Activated CD4-positive, alpha-beta T cell treated with anti-CD3 and anti-CD28 coated beads, Interleukin-2, amount 50 U/mL, for 24 hours (primary cell): ENCODE results near the gene ZFAND3.
"Not testable (repeated sequence)": the region's sequence is repeated elsewhere in the genome, so short reads cannot be mapped to it uniquely, and the experiment has no call there.

ENCODE experiments used
- DNase-seq, 2 donors: peaks; one replicate each; pipeline ENCODE4 v3.0.0-alpha.2; 2020; ENCODE audit warnings: low read depth in 1 of 2, low spot score in 1 of 2

Gene ZFAND3

GRCh38 chr6:38040254-38040653 is 220.7 kb downstream of the ZFAND3 start:
- no peak for DNase-seq

DNA sequence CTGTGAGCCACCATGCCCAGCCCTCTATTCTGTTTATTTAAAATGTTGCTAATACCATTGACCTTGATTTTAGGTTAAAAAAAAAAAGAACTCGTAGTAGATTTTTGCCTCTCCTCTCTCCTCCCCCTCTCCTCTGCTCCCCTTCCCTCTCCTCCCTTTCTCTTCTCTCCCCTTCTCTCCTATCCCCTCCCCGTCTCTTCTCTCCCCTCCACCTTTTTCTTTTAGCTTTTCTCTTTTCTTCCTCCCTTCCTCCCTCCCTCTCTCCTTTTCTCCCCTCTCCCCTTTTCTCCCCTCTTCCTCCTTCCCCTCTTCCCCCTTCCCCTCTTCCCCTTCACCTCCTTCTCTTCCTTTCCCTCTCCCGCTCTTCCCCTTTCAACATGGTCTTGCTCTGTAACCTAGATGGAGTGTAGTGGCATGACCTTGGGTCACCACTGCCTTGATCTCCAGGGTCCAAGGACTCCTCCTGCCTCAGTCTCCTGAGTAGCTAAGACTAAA is 223.8 kb downstream of the ZFAND3 start:
- DNase-seq = no peak

DNA sequence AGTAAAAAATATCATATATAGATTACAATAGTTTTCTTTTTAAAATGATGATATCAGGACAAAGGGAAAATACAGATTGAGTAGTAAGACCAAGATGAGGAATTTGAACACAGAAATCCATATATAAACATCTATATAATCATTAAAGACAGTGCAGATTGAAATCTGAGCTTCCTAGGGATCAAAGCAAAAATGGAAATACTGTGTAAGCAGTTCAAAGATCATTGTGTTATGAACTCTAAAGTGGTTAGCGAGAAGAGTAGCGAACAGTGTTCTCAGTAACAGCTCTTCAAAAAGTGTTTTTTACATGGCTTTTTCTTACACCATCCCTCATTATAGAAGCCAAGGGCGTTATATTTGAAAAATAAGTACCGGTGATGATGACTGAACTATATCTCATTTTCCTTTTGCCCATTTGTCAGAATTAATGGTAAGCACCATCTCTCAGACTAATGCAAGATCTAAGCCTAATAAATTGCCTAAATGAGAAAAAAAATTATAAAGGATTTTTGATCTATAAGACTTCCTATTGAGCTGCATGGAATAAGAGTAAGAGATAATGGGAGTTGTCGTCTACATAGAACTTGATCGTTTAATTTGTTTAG is 226.3 kb downstream of the ZFAND3 start:
- no peak for DNase-seq

DNA sequence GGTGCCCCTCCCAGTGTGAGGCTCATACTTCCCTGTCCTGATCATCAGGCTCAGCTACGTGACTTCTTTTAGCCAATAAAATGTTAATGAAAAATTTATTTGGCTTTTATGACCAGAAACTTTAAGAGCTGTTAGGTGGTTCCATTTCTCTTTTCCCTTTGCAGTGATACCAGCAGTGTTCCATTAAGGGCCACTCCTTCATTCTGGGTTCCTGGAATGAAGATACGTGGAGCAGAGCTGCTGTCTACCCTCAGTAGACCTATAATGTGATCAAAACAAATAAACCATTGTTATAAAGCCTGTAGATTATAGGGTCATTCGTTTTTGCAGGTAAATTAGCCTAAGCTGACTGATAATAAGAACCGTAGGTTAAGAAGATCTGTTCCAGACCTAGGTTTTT is 228.0 kb downstream of the ZFAND3 start:
- DNase-seq = no peak

- DNase-seq = not testable (repeated sequence)
Measured at GRCh38 chr6:38049861-38050397, 230.4 kb downstream of the ZFAND3 start.

DNA sequence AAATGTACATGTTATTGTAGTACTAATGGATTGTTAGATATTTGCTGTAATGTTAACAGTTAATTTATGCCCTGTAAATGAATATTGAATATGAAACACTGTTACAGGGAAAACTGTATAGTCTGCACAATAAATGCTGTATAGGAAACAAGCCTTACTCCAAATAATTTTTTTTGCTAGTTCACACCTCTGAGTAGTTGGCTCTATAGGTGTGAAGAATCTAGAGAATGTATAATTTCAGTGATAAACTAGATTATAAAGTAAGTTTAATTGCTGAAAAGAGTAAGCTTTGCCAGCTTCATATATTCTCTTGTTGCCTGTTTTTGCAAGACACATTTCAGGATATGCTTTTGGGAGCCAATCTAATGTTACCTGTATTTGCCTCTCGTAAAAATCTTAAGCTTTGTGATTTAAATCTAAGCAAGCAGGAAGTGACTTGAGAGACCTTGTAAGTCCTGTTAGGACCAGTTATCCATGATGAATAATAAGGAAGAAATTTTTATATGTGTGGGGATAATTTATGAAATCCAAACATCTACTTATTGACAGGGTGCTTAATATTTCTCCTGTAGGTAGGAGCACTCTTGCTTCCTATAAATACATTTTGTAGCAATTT is 232.4 kb downstream of the ZFAND3 start:
- DNase-seq = no peak

DNA sequence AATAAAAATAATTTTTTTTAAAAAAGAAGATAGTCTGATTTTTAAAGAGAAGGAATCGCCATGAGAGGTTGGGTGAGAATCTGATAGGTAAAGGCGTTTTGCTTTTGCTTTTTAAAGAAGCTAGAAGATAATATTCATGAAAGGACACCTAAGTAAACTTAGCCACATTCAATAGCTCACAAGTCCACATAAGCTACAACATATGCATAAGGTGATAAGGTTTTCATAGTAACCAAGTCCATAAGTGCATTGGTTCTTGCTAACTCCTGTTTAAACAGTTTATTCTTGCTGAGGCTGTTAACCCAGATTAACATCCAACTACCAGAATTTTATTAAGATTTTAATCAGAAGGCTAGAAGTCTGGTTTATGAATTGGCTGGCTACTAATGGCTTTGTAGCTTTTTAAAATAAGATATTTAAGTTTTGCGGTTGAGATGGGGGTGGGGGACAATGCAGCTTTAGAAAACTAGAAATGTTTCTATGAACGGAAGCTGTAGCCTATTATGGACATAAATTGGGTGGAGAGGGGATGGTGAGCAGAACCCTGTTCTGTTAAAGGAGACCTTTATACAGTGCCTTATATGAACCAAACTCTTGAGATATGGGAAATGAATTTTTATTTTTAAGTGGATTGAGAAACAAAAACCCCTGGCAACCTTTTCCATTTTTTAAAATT is 235.1 kb downstream of the ZFAND3 start:
- no peak for DNase-seq

DNA sequence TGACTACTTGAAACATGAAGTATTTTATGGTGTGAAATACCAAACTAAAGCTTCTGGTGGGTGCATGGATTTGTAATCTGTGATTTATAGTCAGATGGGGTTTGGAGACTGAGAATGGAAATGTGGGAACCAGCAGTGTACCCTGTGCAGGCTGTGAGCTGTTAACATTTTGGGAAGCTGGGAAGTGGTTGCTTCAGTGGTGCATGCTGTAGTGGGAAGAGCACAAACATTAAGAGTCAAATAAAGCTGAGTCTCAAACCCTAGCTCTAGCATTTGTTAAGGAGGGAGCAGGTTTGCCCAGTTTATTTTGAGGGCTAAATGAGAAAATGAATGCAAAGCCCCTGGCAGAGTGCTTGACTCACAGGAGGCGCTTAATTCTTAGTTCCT is 235.7 kb downstream of the ZFAND3 start:
- no peak for DNase-seq

DNA sequence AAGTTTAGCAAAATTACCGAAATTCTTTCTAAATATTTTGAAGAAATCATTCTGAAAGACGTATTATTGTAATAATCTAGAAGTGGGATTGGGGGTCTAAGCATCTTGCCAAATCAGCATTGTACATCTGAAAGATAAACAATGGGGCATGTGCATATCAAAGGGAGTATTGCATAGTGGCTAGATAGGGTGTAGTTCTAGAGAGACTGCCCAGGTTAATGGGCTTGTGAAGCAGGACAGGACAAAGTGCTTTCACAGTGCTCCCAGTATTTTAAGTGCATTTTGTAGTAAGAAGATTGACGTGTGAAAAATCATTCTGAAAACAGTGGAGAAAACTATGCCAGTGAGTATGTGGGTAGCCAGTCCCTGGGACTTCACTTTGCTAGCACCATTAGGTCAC is 236.8 kb downstream of the ZFAND3 start:
- DNase-seq = no peak

- peak; percentile 14 to 56 for DNase-seq
Measured at GRCh38 chr6:38057994-38058393, 238.5 kb downstream of the ZFAND3 start.

GRCh38 chr6:38062066-38062465 is 242.5 kb downstream of the ZFAND3 start:
- DNase-seq = no peak

GRCh38 chr6:38063973-38064372 is 244.4 kb downstream of the ZFAND3 start:
- DNase-seq = no peak

- no peak for DNase-seq
Measured at GRCh38 chr6:38064431-38064830, 244.9 kb downstream of the ZFAND3 start.

DNA sequence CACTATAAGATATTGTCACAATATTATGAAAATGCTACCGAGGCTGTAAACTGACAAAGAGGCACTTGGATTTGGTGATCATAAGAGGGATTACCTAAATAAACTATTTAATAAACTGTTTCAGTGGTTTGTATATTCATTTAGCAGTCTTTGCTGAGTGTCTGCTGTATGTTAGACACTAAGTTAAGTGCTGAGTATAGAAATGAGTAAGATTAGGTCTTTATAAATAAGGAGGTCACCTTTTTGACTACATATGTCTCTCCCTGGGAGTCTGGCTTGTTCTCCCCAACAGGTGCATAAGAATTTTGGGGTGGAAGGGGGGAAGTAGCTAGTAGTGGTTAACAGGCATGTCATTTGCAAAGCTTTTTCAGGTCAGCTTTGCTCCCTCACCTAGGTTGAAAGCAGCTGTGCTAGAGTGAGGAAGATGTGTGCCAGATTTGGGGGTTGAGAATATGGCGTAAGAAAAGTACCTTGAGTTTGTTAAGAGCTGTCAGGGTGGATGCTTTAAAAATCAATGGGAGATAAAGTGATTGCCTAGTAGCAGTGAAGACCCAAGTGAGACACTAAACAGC is 246.3 kb downstream of the ZFAND3 start:
- DNase-seq = no peak

- no peak for DNase-seq
Measured at GRCh38 chr6:38067263-38067980, 247.9 kb downstream of the ZFAND3 start.

DNA sequence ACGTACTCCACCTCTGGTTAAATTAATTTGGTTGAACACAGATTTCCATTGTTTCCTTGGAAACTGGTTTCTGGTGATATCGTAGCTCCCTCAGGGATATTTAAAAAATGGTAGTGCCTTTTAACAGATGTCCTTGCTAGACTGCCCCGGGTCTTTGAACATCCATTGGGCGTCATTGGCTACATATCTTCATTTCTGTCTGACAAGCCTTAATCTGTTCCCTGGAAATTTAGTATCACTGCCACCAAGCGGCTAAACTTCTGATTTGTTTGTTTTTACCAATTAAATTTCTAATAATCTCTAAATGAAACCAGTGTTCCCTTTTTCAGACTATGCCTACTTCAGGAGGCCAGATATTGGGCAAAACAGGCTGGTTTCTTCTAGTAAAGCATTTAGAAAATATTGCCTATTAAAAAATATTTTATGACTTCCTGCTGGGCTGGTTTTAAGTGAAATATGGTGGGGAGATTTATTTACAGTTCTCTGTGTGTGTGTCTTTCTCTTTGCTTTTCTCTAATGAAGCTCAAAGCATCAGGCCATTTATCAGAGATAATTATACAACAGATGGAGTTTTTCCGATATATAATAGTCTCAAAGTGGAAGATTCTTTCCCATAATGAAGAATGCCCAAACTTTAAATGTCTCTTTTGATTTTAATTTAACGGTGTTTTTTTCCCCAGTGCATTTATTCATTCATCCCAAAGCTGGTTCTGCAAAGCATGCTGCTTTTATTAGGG is 249.5 kb downstream of the ZFAND3 start:
- DNase-seq = no peak

GRCh38 chr6:38077488-38078030 is 258.0 kb downstream of the ZFAND3 start:
- DNase-seq = no peak

DNA sequence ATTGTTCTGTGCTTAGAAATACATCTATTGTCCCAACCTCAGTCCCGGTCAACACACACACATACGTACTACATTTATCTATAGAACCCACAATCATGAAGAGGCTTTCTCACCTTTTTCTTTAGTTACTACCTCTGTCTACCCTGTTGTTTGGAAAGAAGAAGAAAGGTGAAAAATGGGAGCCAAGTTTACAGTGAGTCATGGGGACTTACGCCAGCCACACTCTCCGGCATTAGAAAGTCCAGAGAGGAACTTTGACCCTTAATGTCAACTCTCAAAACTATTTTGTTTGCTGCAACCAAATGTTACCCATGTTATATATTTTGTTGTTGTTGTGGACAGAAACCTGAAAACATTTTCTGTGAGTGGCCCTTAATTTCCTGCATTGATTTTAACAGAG is 259.1 kb downstream of the ZFAND3 start:
- DNase-seq = no peak

GRCh38 chr6:38079107-38079506 is 259.6 kb downstream of the ZFAND3 start:
- DNase-seq = no peak

- DNase-seq = no peak
Measured at GRCh38 chr6:38079537-38079936, 260.0 kb downstream of the ZFAND3 start.
